ENCODE measurements around the gene RNF167. TPM values are rescaled to one million over a fixed set of nuclear protein-coding genes. Genes with fewer than 3 reads are reported as not detected.
A peak's percentile ranks its signal among the peaks of the same experiment; 100 is the strongest.

The RNF167 gene
- total and polyA plus RNA-seq, 2 of the 8 experiments (the other 6 are each of a cell fraction or from before 2014, with no cell fraction given): 140 to 281 TPM

GRCh38 chr17:4938688-4939545 is 1.2 kb upstream of the RNF167 start:
- H4K91ac ChIP-seq (replicated peaks; ENCODE audit: insufficient read length, low read length): no peak overlapping the region
- H3K18ac ChIP-seq (ENCODE audit: extremely low read depth, low read length): peak overlapping the region; percentile 41
- H3K23ac ChIP-seq (ENCODE audit: insufficient read length): no peak overlapping the region
- TF ChIP-seq GABPA (IDR thresholded peaks at IDR 0.05; ENCODE audit: borderline replicate concordance, insufficient read depth, low read length) (no peak), BACH1 (IDR thresholded peaks at IDR 0.05; ENCODE audit: low read length) (no peak), CTBP2 (IDR thresholded peaks at IDR 0.05; ENCODE audit: borderline replicate concordance, insufficient read depth, insufficient read length, low read length) (no peak), NRF1 (IDR thresholded peaks at IDR 0.05; ENCODE audit: low read depth, low read length) (no peak), SRF (IDR thresholded peaks at IDR 0.05; ENCODE audit: low read depth, low read length) (no peak), KDM5A (IDR thresholded peaks at IDR 0.05; ENCODE audit: low read length) (0 out of 2 replicates have a peak, but pooled peaks have one; percentile 3), CBX5 (IDR thresholded peaks at IDR 0.05; ENCODE audit: low read depth, low read length) (no peak)
- peaks cover 13 to 29% (median 20%) of the 10 kb centered on the region in 4 experiments for H3K36me3 ChIP-seq (ENCODE audit: control insufficient read depth in 2 of 4, insufficient read depth in 4 of 4, low read length in 3 of 4)
- no peak overlapping the region for H2AFZ ChIP-seq (ENCODE audit: low read length)
- H2BK5ac ChIP-seq (ENCODE audit: low read depth, low read length): peak overlapping the region; percentile 97
- H3K4me2 ChIP-seq (ENCODE audit: insufficient read depth in 1 of 2, low read depth in 2 of 2, low read length in 2 of 2): peak overlapping the region; percentile 93 to 96
- peak overlapping the region; percentile 50 for H3K56ac ChIP-seq (replicated peaks; ENCODE audit: insufficient read length, low read depth, low read length)
- H4K20me1 ChIP-seq (replicated peaks in 1 of 2; ENCODE audit: control insufficient read depth in 1 of 2, insufficient read depth in 2 of 2, low read length in 2 of 2): peaks cover 0 to 6% of the 10 kb centered on the region in 2 experiments
- H2BK12ac ChIP-seq (ENCODE audit: low read depth, low read length): peak overlapping the region; percentile 39; the same call in 1 of the 2 replicates
- ChIA-PET POLR2A (ENCODE audit: partially characterized antibody) (interaction anchor here (0.9 to 27.4 kb wide), 15 partner anchors 10 to 131 kb away, joined by 3 to 987 read pairs (median 9); partner anchors contain the start of genes C17orf107, CAMTA2, CHRNE and ENO3), CTCF (ENCODE audit: partially characterized antibody) (interaction anchor here (0.7 to 5.9 kb wide), 12 partner anchors 10 to 207 kb away, joined by 3 to 26 read pairs (median 4); partner anchors contain the start of genes CHRNE, ENO3, MED11 and SPAG7)
- peak overlapping the region; percentile 0 for H3K4ac ChIP-seq (replicated peaks; ENCODE audit: insufficient read length, low read depth, low read length)
- H2BK20ac ChIP-seq (ENCODE audit: low read length): no peak overlapping the region
- no peak overlapping the region for H3K14ac ChIP-seq (ENCODE audit: insufficient read length)
- peaks cover 15% of the 10 kb centered on the region; the same call in 1 of the 2 replicates for H3K23me2 ChIP-seq (ENCODE audit: low read depth, low read length)
- peak overlapping the region; percentile 88 for H3K27ac ChIP-seq (ENCODE audit: low read depth, low read length)
- DNase-seq (ENCODE audit: low read depth in 1 of 2, low spot score in 2 of 2): no peak
- peaks cover 0 to 11% (median 7%) of the 10 kb centered on the region in 4 experiments; a peak in 5 of 7 replicates for H3K4me1 ChIP-seq (replicated peaks in 1 of 4; ENCODE audit: control insufficient read depth in 3 of 4, insufficient read depth in 4 of 4, low read length in 3 of 4)
- H3K9me3 ChIP-seq (ENCODE audit: insufficient read depth in 2 of 2, low read depth in 1 of 2, low read length in 1 of 2): no peaks in the 10 kb centered on the region
- H4K5ac ChIP-seq (ENCODE audit: insufficient read length, low read depth, low read length): no peak overlapping the region
- 72% methylated on average over 19 of the region's 19 CpGs; no CpG with 5 or more reads in 1 of the 2 experiments for WGBS, 2 experiments (ENCODE audit: extremely low coverage in 1 of 2, insufficient coverage in 1 of 2, insufficient read length in 1 of 2, insufficient replicate concordance in 2 of 2, low coverage in 1 of 2, low lambda C conversion rate in 2 of 2, missing lambda C conversion rate in 1 of 2)
- no peak overlapping the region for H2BK120ac ChIP-seq (replicated peaks; ENCODE audit: low read depth, low read length)
- H3K79me1 ChIP-seq (ENCODE audit: low read depth, low read length): peaks cover 9% of the 10 kb centered on the region
- FAIRE-seq: no peak
- no peaks in the 10 kb centered on the region for H3K27me3 ChIP-seq (replicated peaks in 1 of 4; ENCODE audit: control insufficient read depth in 3 of 4, extremely low read depth in 1 of 4, insufficient read depth in 3 of 4, low read length in 3 of 4)
- peak overlapping the region; percentile 61; the same call in 1 of the 2 replicates for H2AK5ac ChIP-seq (ENCODE audit: low read depth, low read length)
- H4K8ac ChIP-seq (ENCODE audit: extremely low read depth, insufficient read depth, low read length): peak overlapping the region; percentile 92; the same call in 1 of the 2 replicates
- peaks cover 0 to 30% of the 10 kb centered on the region in 2 experiments; a peak in 3 of 4 replicates for H3K79me2 ChIP-seq (ENCODE audit: control insufficient read depth in 1 of 2, insufficient read depth in 2 of 2, low read length in 2 of 2)
- peak overlapping the region; percentile 68 to 93 (median 86) for H3K9ac ChIP-seq (replicated peaks in 1 of 4; ENCODE audit: extremely low read depth in 1 of 4, low read depth in 3 of 4, low read length in 3 of 4)
- peak overlapping the region; percentile 85 to 94 (median 90) for H3K4me3 ChIP-seq (ENCODE audit: extremely low read depth in 1 of 4, insufficient read depth in 2 of 4, low read depth in 3 of 4, low read length in 4 of 4)
- 0 out of 2 replicates have a peak overlapping the region, but pooled peaks have one; percentile 46 for H2BK15ac ChIP-seq (ENCODE audit: low read length)
